Brain microvascular endothelial cell (primary cell): ENCODE measurements around the gene GARRE1.

Source experiments
- DNase-seq: peaks from one replicate; pipeline ENCODE4 v3.0.0-alpha.2; 2020
- H3K27ac ChIP-seq: fragments of 250-450 bp; sonication (Bioruptor Pico); 2 replicates; pipeline ENCODE4 v1.5.1; 2020; ENCODE audit warnings: mild to moderate bottlenecking, moderate library complexity
- H3K27me3 ChIP-seq: fragments of 250-450 bp; sonication (Bioruptor Pico); replicated peaks from 2 replicates; pipeline ENCODE4 v1.5.1; 2020; ENCODE audit warnings: mild to moderate bottlenecking
- H3K36me3 ChIP-seq: fragments of 250-450 bp; sonication (Bioruptor Pico); replicated peaks from 2 replicates; pipeline ENCODE4 v1.5.1; 2020; ENCODE audit warnings: mild to moderate bottlenecking
- H3K4me3 ChIP-seq: 2 replicates; pipeline ENCODE4 v1.5.1; 2011; ENCODE audit warnings: low read depth, mild to moderate bottlenecking, control low read depth, low read length, moderate library complexity
- in situ Hi-C: cut with HindIII; loops from 2 replicates; pipeline ENCODE4 v1.10.0; 2017; ENCODE audit warnings: low sequenced_read_pairs, low pct_ligation_motif_present
- TF ChIP-seq, protein P1 (sequence below): IDR thresholded peaks from 2 replicates; pipeline ENCODE4 v1.5.1; 2011; ENCODE audit warnings: low read depth, mild to moderate bottlenecking, moderate library complexity, low read length, control low read depth, inconsistent platforms; ENCODE audit errors: missing control alignments

The GARRE1 gene

DNA sequence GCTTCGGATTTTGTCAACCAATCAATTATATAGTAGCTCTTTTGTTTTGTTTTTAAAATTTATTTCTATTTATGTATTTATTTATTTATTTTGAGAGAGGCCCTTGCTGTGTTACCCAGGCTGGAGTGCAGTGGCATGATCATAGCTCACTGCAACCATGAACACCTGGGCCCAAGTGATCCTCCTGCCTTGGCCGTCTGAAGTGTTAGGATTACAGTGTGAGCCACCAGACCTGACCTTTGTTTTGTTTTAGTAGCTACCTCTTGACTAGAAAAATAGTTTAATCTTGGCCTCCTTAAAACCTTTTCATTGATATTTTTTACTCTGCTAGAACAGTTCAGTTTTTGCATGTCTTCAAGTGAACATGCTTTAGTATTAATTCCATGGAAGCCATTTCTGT lies 15.1 kb downstream of the GARRE1 start:
- H3K27ac ChIP-seq = peak overlapping the region; percentile 68

DNA sequence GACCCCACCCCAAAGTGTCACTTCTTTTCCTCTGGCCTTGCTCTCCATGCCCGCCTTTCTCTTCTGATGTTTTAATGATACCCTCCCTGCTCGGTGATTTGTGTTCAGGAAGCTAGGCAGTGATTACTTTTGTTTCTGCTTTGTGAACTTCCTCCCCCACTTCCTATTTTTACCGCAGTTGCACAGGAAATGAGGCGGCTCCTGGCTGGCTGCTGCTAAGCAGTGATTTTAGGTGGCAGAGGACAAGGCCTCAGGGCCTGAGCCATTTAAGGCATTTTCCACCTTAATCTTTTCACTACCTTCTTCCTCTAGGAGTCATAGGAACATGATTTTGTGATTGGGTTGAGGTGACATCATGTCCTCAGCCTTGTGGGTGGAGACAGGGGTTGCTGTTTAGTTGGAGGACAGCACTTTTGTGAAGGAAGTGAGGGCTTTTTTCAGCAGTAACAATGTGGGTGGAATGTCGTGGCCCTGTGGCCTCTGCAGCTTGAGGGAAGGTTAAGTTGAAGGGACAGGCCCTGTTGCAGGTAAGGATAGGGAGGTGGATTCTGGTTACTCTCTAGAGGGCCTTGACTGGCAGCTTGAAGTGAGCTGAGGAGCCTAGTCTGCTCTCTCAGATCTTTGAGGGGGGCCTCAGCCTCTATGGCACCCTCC lies 15.7 kb downstream of the GARRE1 start:
- in situ Hi-C loops = no loop called here
- H3K27me3 ChIP-seq = no peaks in the 10 kb centered on the region
- peak overlapping the region; percentile 68 for H3K27ac ChIP-seq
- H3K4me3 ChIP-seq = peak overlapping the region; percentile 9
- DNase-seq = peak; percentile 48
- TF ChIP-seq, protein P1, sequence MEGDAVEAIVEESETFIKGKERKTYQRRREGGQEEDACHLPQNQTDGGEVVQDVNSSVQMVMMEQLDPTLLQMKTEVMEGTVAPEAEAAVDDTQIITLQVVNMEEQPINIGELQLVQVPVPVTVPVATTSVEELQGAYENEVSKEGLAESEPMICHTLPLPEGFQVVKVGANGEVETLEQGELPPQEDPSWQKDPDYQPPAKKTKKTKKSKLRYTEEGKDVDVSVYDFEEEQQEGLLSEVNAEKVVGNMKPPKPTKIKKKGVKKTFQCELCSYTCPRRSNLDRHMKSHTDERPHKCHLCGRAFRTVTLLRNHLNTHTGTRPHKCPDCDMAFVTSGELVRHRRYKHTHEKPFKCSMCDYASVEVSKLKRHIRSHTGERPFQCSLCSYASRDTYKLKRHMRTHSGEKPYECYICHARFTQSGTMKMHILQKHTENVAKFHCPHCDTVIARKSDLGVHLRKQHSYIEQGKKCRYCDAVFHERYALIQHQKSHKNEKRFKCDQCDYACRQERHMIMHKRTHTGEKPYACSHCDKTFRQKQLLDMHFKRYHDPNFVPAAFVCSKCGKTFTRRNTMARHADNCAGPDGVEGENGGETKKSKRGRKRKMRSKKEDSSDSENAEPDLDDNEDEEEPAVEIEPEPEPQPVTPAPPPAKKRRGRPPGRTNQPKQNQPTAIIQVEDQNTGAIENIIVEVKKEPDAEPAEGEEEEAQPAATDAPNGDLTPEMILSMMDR = no peak
- peaks cover 5% of the 10 kb centered on the region for H3K36me3 ChIP-seq

More for the DNA sequence above, 15.1 kb downstream of the GARRE1 start:
- DNase-seq = no peak
- TF ChIP-seq, protein P1 = no peak
- H3K36me3 ChIP-seq = peaks cover 5% of the 10 kb centered on the region
- no peak overlapping the region for H3K4me3 ChIP-seq
- in situ Hi-C loops = no loop called here
- H3K27me3 ChIP-seq = no peaks in the 10 kb centered on the region

DNA sequence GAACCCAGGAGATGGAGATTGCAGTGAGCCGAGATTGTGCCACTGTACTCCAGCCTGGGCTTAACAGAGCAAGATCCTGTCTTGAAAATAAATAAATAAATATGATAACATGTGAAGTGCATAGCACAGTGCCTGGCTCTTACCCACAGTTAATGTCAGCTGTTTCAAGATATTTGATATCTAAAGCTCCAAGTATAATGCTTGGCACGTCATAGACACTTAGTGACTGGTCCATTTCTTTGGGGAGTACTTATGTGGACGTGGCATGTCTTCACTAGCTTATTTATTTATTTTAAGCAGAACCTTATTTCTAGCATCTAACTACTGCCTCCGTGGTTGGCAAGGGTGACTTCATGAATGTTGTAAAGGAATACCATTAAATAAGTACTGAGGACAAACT lies 18.8 kb downstream of the GARRE1 start:
- DNase-seq = no peak
- TF ChIP-seq, protein P1 = no peak
- H3K36me3 ChIP-seq = peaks cover 5% of the 10 kb centered on the region
- H3K4me3 ChIP-seq = no peak overlapping the region
- in situ Hi-C loops = no loop called here
- H3K27me3 ChIP-seq = no peaks in the 10 kb centered on the region
- peak overlapping the region; percentile 96 for H3K27ac ChIP-seq

DNA sequence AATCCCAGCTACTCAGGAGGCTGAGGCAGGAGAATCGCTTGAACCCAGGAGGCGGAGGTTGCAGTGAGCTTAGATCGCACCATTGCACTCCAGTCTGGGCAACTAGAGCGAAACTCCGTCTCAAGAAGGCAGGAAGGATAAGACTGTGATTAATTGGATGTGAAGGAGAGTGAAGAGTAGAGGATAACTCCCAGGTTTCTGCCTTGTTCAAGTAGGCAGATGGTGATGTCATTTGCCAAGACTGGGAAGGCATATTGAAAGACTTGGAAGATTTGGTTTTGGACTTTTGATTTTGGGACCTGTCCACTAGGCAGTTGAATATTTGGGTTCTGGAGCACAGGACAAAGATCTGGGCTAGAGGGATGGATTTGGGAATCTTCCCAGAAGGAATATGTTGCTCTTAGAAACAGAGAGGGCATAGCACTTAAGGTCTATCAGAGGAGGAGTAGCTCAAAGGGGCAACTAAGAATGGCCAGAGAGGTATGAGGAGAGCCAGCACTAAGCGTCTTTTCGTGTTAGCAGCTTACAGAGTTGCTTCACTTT lies 20.0 kb downstream of the GARRE1 start:
- H3K36me3 ChIP-seq = peaks cover 5% of the 10 kb centered on the region
- DNase-seq = no peak
- H3K27me3 ChIP-seq = no peaks in the 10 kb centered on the region
- peak overlapping the region; percentile 17 for H3K4me3 ChIP-seq
- peak overlapping the region; percentile 96 for H3K27ac ChIP-seq
- in situ Hi-C loops = no loop called here
- TF ChIP-seq, protein P1 = peak; percentile 14

DNA sequence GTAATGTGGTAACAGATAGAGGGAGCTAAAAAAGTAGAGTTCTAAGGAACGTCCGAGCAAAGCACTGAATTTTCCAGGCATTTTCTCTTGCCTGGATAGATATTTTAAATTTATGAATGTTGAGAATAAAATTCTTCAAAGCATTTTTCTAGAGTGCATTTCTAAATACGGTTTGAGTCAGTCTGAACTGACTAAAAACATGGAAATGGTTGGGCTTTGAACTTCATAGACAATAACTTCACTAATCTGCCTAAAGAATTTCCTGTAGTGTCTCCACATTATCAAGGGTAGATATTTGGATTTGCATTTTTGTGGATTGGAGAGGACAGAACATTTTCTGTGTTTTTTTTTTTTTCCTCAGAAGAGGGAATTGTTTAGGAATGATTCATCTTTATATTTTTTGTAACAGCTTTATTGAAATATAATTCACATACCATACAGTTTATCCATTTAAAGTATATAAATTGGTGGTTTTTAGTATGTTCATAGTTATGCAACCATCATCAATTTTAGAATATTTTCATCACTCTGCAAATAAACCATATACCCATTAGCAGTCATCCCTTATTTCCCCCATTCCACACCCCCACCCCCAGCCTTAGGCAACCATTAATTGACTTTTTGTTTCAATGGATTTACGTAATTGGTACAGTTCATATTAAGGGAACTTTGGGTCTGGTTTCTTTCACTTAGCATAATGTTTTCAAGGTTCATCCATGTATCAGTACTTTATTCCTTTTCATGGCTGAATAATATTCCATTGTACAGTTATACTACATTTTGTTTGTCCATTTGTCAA lies 20.7 kb downstream of the GARRE1 start:
- in situ Hi-C loops = no loop called here
- DNase-seq = peak; percentile 45
- Histone ChIP-seq H3K4me3 (peak overlapping the region; percentile 17), H3K36me3 (peaks cover 5% of the 10 kb centered on the region), H3K27ac (peak overlapping the region; percentile 96), H3K27me3 (no peaks in the 10 kb centered on the region)
- TF ChIP-seq, protein P1 = no peak
